Heart left ventricle (tissue), 16 donors: ENCODE data around the gene ZNF260. TPM values are rescaled to one million over a fixed set of nuclear protein-coding genes. Genes with fewer than 3 reads are reported as not detected.

Source experiments
- ATAC-seq, 4 donors: fragments of 200-7000 bp; cut with Tn5 transposase; one replicate each; pipeline ENCODE4 v1.9.1; 2020 to 2022; ENCODE audit warnings: moderate library complexity in 4 of 4, mild to moderate bottlenecking in 3 of 4, moderate number of reproducible peaks in 1 of 4
- DNase-seq, 5 donors: peaks; one replicate each; pipeline ENCODE4 v3.0.0-alpha.2; 2020
- H3K27ac ChIP-seq, 12 donors: fragments of 200-600 bp; sonication (generic) in 4 of 12; one replicate each; pipeline versions ENCODE4 v1.5.0 to v1.8.0; 2016 to 2022; ENCODE audit warnings: mild to moderate bottlenecking in 2 of 12
- H3K27me3 ChIP-seq, 9 donors: fragments of 200-600 bp; sonication (generic) in 2 of 9; one replicate each; pipeline versions ENCODE4 v1.5.1 to v1.8.0; 2016 to 2022; ENCODE audit warnings: mild to moderate bottlenecking in 3 of 9
- H3K36me3 ChIP-seq, 9 donors: fragments of 200-600 bp; sonication (generic) in 2 of 9; one replicate each; pipeline versions ENCODE4 v1.5.0 to v1.8.0; 2018 to 2022; ENCODE audit warnings: mild to moderate bottlenecking in 2 of 9
- H3K4me1 ChIP-seq, 12 donors: fragments of 200-600 bp; sonication (generic) in 4 of 12; one replicate each; pipeline versions ENCODE4 v1.5.0 to v1.8.0; 2016 to 2022; ENCODE audit warnings: mild to moderate bottlenecking in 3 of 12
- H3K4me3 ChIP-seq, 12 donors: fragments of 200-600 bp; sonication (generic) in 4 of 12; one replicate each; pipeline versions ENCODE4 v1.5.0 to v1.8.0; 2017 to 2022; ENCODE audit warnings: mild to moderate bottlenecking in 9 of 12, moderate library complexity in 4 of 12
- H3K9me3 ChIP-seq, 12 donors: fragments of 200-600 bp; sonication (generic) in 4 of 12; one replicate each; pipeline versions ENCODE4 v1.5.0 to v1.8.0; 2016 to 2022; ENCODE audit warnings: mild to moderate bottlenecking in 1 of 12
- POLR2A ChIP-seq, 2 donors: fragments of 450-650 bp; IDR thresholded peaks; one replicate each; pipeline ENCODE4 v1.6.1; 2017; ENCODE audit warnings: antibody characterized with exemption in 2 of 2, mild to moderate bottlenecking in 2 of 2, moderate library complexity in 2 of 2
- WGBS, 4 donors: extraction: QIAGEN DNeasy Blood & Tissue Kit in 2 of 4; methylation state at CpG; one replicate each; pipeline versions ENCODE4 v1.1.5 to v1.1.7; 2013 to 2018; 5-methylcytosine and 5-hydroxymethylcytosine counted together
- intact Hi-C, 10 donors: fragments of 100-400 bp; cut with DNase I; formaldehyde crosslinking; loops; one replicate each; pipeline versions ENCODE4 v1.11.1 to v1.14.2; 2022
- polyA plus RNA-seq, 2 donors: library from polyadenylated mRNA; stranded (reverse); fragments of 200-250 nt; gene quantifications; one replicate each; pipeline ENCODE4 v1.2.3, GENCODE V29; 2013
- total RNA-seq, 9 donors: library from RNA; depleted of rRNA in 2 of 9; stranded (reverse); fragments of >200 nt in 2 of 9; fragmentation: NEBNext Ultra II Directional in 3 of 9; extraction: Animal tissue kit (Norgen Biotek cat#: 25700) in 3 of 9; gene quantifications; one replicate each; pipeline versions ENCODE4 v1.1.0 to v1.2.4, GENCODE V29; 2016 to 2023
- TF ChIP-seq, protein P1 (sequence below), 12 donors: fragments of 200-600 bp; sonication (generic) in 4 of 12; IDR thresholded peaks; one replicate each; pipeline versions ENCODE4 v1.5.0 to v1.8.0; 2018 to 2022; ENCODE audit warnings: antibody characterized with exemption in 12 of 12, mild to moderate bottlenecking in 5 of 12
- donor health status: ischemic (EF 13 %, LVEDD 7.1; RV severe dilation, severe dysfunction).
- donor health status: healthy with polysubstance abuse.
- donor health status: DM: no; HTN: yes; CAD: no.
- donor health status: DM: no; HTN: no; CAD: no.
- donor health status: ischemic (EF 25% LVEDD 6.9; RV normal size, moderate dysfunction).
- donor health status: ischemic (EF 25% LVEDD 5.7; RV mildly dilated, moderate dysfunction).
- donor health status: healthy.
- donor health status: DM: yes; HTN: yes; CAD: no.
- donor health status: ischemic (EF 35%, LVEDD 5.7; RV mildly dilated, moderate dysfunction).
- donor health status: nonischemic (EF 11% LVEDD 7.7; RV severe dilation, severe dysfunction).
- donor health status: DM: yes; HTN: yes; CAD: no.
- donor health status: PGD.
- donor health status: ischemic (EF 29% LVEDD 5.4; RV normal size, mild dysfunction).
- donor health status: nonischemic (EF 23%, LVEDD 6.1; RV moderate dilation, normal function).

The ZNF260 gene
- total and polyA plus RNA-seq, 11 donors = 3.4 to 13.7 (median 7.4) TPM

DNA sequence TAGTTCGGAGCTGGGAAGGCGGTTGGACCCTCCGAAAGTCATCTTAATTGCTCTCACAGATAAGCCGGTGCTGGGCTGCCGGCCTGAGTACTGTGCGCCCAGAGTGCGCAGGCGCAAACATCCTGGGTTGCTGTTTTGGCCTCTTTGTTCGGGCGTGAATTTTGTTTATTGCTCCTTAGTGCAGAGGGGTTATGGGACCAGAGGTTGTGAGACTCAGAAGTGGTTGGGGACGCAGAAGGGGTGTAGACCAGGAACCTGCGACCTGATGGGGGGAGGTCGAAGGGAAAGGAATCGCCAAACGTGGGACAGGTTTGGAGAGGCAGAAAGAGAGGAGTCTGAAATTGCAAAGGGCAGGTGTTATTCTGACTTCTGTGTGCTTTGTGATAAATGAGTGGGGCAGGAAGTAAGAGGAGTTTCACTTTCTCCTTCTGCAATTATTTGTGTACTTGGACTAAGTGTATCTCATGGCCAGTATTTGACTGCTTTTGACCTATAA, 38.1 kb downstream of the ZNF260 start:
- Histone ChIP-seq H3K27me3 (no peaks in the 10 kb centered on the region), H3K4me1 (peaks cover 0 to 21% (median 10%) of the 10 kb centered on the region in 12 donors), H3K27ac (peak overlapping the region; percentile 89 to 99 (median 97)), H3K9me3 (peaks cover 0 to 4% (median 0%) of the 10 kb centered on the region in 12 donors), H3K4me3 (peak overlapping the region; percentile 62 to 94 (median 82)), H3K36me3 (no peaks in the 10 kb centered on the region)
- ATAC-seq = peak in 3 of 4 donors; percentile 94 to 96 (median 96)
- TF ChIP-seq, protein P1, sequence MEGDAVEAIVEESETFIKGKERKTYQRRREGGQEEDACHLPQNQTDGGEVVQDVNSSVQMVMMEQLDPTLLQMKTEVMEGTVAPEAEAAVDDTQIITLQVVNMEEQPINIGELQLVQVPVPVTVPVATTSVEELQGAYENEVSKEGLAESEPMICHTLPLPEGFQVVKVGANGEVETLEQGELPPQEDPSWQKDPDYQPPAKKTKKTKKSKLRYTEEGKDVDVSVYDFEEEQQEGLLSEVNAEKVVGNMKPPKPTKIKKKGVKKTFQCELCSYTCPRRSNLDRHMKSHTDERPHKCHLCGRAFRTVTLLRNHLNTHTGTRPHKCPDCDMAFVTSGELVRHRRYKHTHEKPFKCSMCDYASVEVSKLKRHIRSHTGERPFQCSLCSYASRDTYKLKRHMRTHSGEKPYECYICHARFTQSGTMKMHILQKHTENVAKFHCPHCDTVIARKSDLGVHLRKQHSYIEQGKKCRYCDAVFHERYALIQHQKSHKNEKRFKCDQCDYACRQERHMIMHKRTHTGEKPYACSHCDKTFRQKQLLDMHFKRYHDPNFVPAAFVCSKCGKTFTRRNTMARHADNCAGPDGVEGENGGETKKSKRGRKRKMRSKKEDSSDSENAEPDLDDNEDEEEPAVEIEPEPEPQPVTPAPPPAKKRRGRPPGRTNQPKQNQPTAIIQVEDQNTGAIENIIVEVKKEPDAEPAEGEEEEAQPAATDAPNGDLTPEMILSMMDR (IDR thresholded peaks at IDR 0.05) = no peak
- no peak for TF ChIP-seq POLR2A (IDR thresholded peaks at IDR 0.05)
- 3 to 4% (median 4%) methylated on average over 13 to 15 of the region's 15 CpGs for WGBS, 4 donors
- intact Hi-C loops = loop anchor here in 8 of 10 donors (2.0 to 10.0 kb wide), 10 partner anchors 65 to 365 kb away; partner anchors contain the start of genes ZFP82 (in 4 of the 8), ZFP14 (in 3 of the 8), ZNF146 (in 2 of the 8) and ZNF565 (in 2 of the 8)
- DNase-seq = peak; percentile 85 to 89 (median 88)

DNA sequence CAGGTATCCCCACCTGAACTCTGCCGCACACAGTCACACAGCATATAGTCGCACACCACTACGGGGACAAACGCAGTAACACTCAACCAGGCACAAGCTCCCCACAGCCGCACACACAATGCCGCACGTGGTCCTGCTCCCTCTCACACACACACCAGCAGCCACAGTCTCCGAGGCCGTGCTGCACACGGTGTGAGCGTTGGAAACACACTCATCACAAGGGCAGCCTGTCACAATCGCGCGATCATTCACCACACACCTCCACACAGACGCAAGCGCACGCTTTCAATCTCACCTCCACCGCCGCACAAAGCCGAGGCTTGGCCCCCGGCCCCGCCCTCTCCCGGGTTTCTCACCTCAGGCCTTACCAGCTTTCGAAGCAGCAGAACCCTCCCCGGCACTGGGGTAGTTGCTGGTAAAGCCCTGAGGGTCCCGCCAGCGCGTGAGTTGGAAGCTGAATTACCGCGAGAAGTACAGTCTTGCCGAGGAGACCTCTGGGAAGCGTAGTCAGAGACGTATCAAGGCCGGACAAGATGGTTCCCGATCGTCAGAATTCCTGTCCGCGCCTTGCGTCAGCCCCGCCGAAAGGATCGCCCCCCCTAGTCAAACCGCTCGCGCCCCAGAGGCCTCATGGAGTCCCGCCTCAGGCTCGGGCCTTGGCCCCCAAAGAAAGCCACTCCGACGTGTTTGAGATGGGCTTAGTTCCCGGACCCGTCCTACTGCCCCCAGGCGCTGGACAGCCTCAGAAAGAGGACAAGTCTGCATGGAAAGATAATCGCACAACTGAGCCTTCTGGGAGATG, 38.8 kb downstream of the ZNF260 start, which contains the start of gene ZNF566:
Gene ZNF566 (minus strand): TSS at position 444 of the 802 bp plus-strand sequence. CDS start 13,004 bp downstream, outside the sequence.
- Histone ChIP-seq H3K4me1 (peaks cover 0 to 21% (median 10%) of the 10 kb centered on the region in 12 donors), H3K36me3 (no peaks in the 10 kb centered on the region), H3K27me3 (no peaks in the 10 kb centered on the region), H3K4me3 (peak within 1 kb of the TSS; percentile 62 to 94 (median 82)), H3K9me3 (peaks cover 0 to 4% (median 0%) of the 10 kb centered on the region in 12 donors), H3K27ac (peak within 1 kb of the TSS; percentile 89 to 99 (median 97))
- DNase-seq = peak; percentile 91 to 94 (median 92)
- peak; percentile 96 to 98 (median 98) for ATAC-seq
- intact Hi-C loops = loop anchor here in 7 of 10 donors (2.0 to 10.0 kb wide), 7 partner anchors 65 to 275 kb away; partner anchors contain the start of genes ZFP82 (in 4 of the 7), ZFP14 (in 3 of the 7), ZNF146 (in 2 of the 7) and ZNF565 (in 2 of the 7)
- 0 to 1% (median 0%) methylated on average over 38 to 53 of the region's 53 CpGs for WGBS, 4 donors
- TF ChIP-seq, protein P1 (IDR thresholded peaks at IDR 0.05) = peak in 2 of 12 donors; percentile 10 to 27
- peak in 1 of 2 donors; percentile 49 for TF ChIP-seq POLR2A (IDR thresholded peaks at IDR 0.05)

DNA sequence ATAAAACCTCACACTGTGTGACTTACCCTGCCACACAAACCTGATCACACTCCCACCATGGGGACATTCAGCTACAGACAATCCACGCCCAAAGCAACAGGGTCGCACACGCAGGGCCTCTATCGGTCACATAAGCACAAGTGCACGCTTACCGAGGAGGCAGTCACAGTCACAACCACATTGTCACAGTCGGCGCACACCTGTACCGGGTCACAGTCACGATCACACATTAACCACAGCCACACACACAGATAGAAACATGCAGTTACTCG, 39.3 kb downstream of the ZNF260 start:
- ATAC-seq (peak; percentile 16 to 38 (median 25)), DNase-seq (peak in 2 of 5 donors; percentile 8 to 17)
- TF ChIP-seq, protein P1 (IDR thresholded peaks at IDR 0.05) = peak in 2 of 12 donors; percentile 5 to 7
- TF ChIP-seq POLR2A (IDR thresholded peaks at IDR 0.05) = no peak
- peak overlapping the region; percentile 89 to 99 (median 97) for H3K27ac ChIP-seq
- peaks cover 0 to 21% (median 10%) of the 10 kb centered on the region in 12 donors for H3K4me1 ChIP-seq
- 0 to 1% (median 0%) methylated on average over 7 to 11 of the region's 11 CpGs for WGBS, 4 donors
- no peaks in the 10 kb centered on the region for H3K36me3 ChIP-seq
- peaks cover 0 to 4% (median 0%) of the 10 kb centered on the region in 12 donors for H3K9me3 ChIP-seq
- no peaks in the 10 kb centered on the region for H3K27me3 ChIP-seq
- intact Hi-C loops = loop anchor here in 7 of 10 donors (2.0 to 10.0 kb wide), 7 partner anchors 64 to 274 kb away; partner anchors contain the start of genes ZFP82 (in 4 of the 7), ZFP14 (in 3 of the 7), ZNF146 (in 2 of the 7) and ZNF565 (in 2 of the 7)
- peak overlapping the region; percentile 62 to 94 (median 82) for H3K4me3 ChIP-seq
